PC-9 (cell line): ENCODE measurements around the gene COX8A. TPM values are rescaled to one million over a fixed set of nuclear protein-coding genes. Genes with fewer than 3 reads are reported as not detected.

Experiments used
- BruUV-seq: library from RNA; stranded (reverse); fragments of 400-500 nt; replicated peaks from 2 replicates; lab custom pipeline; 2021; lab: Mats Ljungman, UMichigan
- CTCF ChIA-PET: fragments of 300-600 bp; sonication (Branson Sonifier 250); formaldehyde crosslinking; loops from one replicate; lab custom pipeline; 2022; ENCODE audit warnings: antibody characterized with exemption; lab: Charles Lee
- POLR2A ChIA-PET: fragments of 300-600 bp; sonication (Branson Sonifier 250); formaldehyde crosslinking; loops from one replicate; lab custom pipeline; 2022; ENCODE audit warnings: antibody characterized with exemption; ENCODE audit not compliant: unreplicated experiment; lab: Charles Lee
- DNase-seq, 2 experiments: peaks; one replicate each; pipeline versions ENCODE4 v3.0.0 to v3.0.0-alpha.2; 2015 to 2022; ENCODE audit warnings: mixed read lengths in 1 of 2
- H2AFZ ChIP-seq: fragments of 200-600 bp; sonication (generic); 2 replicates; pipeline ENCODE4 v1.8.1; 2017; ENCODE audit warnings: antibody characterized with exemption
- H3F3A ChIP-seq: fragments of 200-600 bp; sonication (generic); 2 replicates; pipeline ENCODE4 v1.8.1; 2017; ENCODE audit warnings: antibody characterized with exemption, mild to moderate bottlenecking, low read depth; ENCODE audit not compliant: insufficient read depth
- H3K27ac ChIP-seq: fragments of 200-600 bp; sonication (generic); 2 replicates; pipeline ENCODE4 v1.6.1; 2016; ENCODE audit warnings: mixed run types
- H3K27me3 ChIP-seq: fragments of 200-600 bp; sonication (generic); 2 replicates; pipeline ENCODE4 v1.6.1; 2016; ENCODE audit warnings: low read depth, mixed run types; ENCODE audit not compliant: insufficient read depth
- H3K36me3 ChIP-seq: fragments of 200-600 bp; sonication (generic); 2 replicates; pipeline ENCODE4 v1.6.1; 2016; ENCODE audit warnings: low read depth, mixed run types
- H3K4me1 ChIP-seq: fragments of 200-600 bp; sonication (generic); replicated peaks from 2 replicates; pipeline ENCODE4 v1.6.1; 2016; ENCODE audit warnings: mixed run types; ENCODE audit not compliant: insufficient read depth
- H3K4me2 ChIP-seq: fragments of 200-600 bp; sonication (generic); 2 replicates; pipeline ENCODE4 v1.6.1; 2017; ENCODE audit warnings: mixed run types
- H3K4me3 ChIP-seq: fragments of 200-600 bp; sonication (generic); 2 replicates; pipeline ENCODE4 v1.6.1; 2016; ENCODE audit warnings: mixed run types
- H3K79me2 ChIP-seq: fragments of 200-600 bp; sonication (generic); 2 replicates; pipeline ENCODE4 v1.6.1; 2017; ENCODE audit warnings: low read depth, mixed run types
- H3K9me2 ChIP-seq: fragments of 200-600 bp; sonication (generic); 2 replicates; pipeline ENCODE4 v1.8.1; 2017; ENCODE audit warnings: mild to moderate bottlenecking; ENCODE audit not compliant: insufficient read depth
- H3K9me3 ChIP-seq: fragments of 200-600 bp; sonication (generic); 2 replicates; pipeline ENCODE4 v1.8.1; 2016; ENCODE audit warnings: low read depth; ENCODE audit not compliant: insufficient read depth
- H4K20me1 ChIP-seq: fragments of 200-600 bp; sonication (generic); 2 replicates; pipeline ENCODE4 v1.8.1; 2017; ENCODE audit not compliant: insufficient read depth
- CTCF ChIP-seq: fragments of 200-600 bp; sonication (generic); conservative IDR thresholded peaks from 2 replicates; pipeline ENCODE4 v1.6.1; 2017; ENCODE audit warnings: mixed run types, antibody characterized with exemption, mild to moderate bottlenecking, moderate library complexity
- EZH2 ChIP-seq: fragments of 200-600 bp; sonication (generic); IDR thresholded peaks from 2 replicates; pipeline ENCODE4 v1.8.0; 2017; ENCODE audit warnings: antibody characterized with exemption, low read depth
- intact Hi-C: fragments of 100-400 bp; cut with micrococcal nuclease; formaldehyde crosslinking; loops from one replicate; pipeline ENCODE4 v1.10.0; 2022; ENCODE audit not compliant: unreplicated experiment
- total RNA-seq: library from RNA; stranded (reverse); gene quantifications from 2 replicates; pipeline ENCODE4 v1.2.3, GENCODE V29; 2021

Gene COX8A
- total RNA-seq, 1 experiment from 2014 or later, result 547 TPM

- no TSS peak for BruUV-seq
- POLR2A ChIA-PET, result no interaction called here
- H4K20me1 ChIP-seq, result peaks cover 79% of the 10 kb centered on the region
These were observed 26.5 kb downstream of the COX8A start for GRCh38 chr11:64000740-64001483.

GRCh38 chr11:64001484-64002420 lies 27.3 kb downstream of the COX8A start:
- peaks cover 21% of the 10 kb centered on the region; the same call in 1 of the 2 replicates for H3F3A ChIP-seq
- intact Hi-C loops, result no loop called here
- TF ChIP-seq CTCF (no peak), EZH2 (no peak)
- H3K27ac ChIP-seq, result no peak overlapping the region
- H3K36me3 ChIP-seq, result peaks cover 5% of the 10 kb centered on the region; the same call in 1 of the 2 replicates
- DNase-seq, result no peak
- no peaks in the 10 kb centered on the region for H3K9me2 ChIP-seq
- no TSS peak for BruUV-seq
- ChIA-PET POLR2A (interaction anchor here (0.6 to 0.7 kb wide), 4 partner anchors 14 to 303 kb away, joined by 3 to 10 read pairs (median 4); partner anchors contain the start of gene ESRRA), CTCF (interaction anchor here (0.7 kb wide), 1 partner anchor 185 kb away, joined by 4 read pairs; no protein-coding TSS in a partner anchor)
- H3K4me2 ChIP-seq, result no peak overlapping the region
- no peaks in the 10 kb centered on the region for H3K9me3 ChIP-seq
- H3K79me2 ChIP-seq, result no peaks in the 10 kb centered on the region
- H3K4me1 ChIP-seq, result no peaks in the 10 kb centered on the region
- H3K4me3 ChIP-seq, result no peak overlapping the region
- no peak overlapping the region for H2AFZ ChIP-seq
- H3K27me3 ChIP-seq, result no peaks in the 10 kb centered on the region
- peaks cover 79% of the 10 kb centered on the region for H4K20me1 ChIP-seq

More at GRCh38 chr11:64000740-64001483, 26.5 kb downstream of the COX8A start:
- Histone ChIP-seq H3K36me3 (peaks cover 9% of the 10 kb centered on the region; the same call in 1 of the 2 replicates), H3K79me2 (no peaks in the 10 kb centered on the region), H3K9me2 (no peaks in the 10 kb centered on the region), H3F3A (peaks cover 21% of the 10 kb centered on the region; the same call in 1 of the 2 replicates), H2AFZ (no peak overlapping the region), H3K4me3 (no peak overlapping the region), H3K9me3 (no peaks in the 10 kb centered on the region), H3K4me2 (no peak overlapping the region), H3K27ac (no peak overlapping the region), H3K4me1 (no peaks in the 10 kb centered on the region), H3K27me3 (no peaks in the 10 kb centered on the region)
- CTCF ChIA-PET, result no interaction called here
- TF ChIP-seq EZH2 (no peak), CTCF (no peak)
- DNase-seq, result no peak
- intact Hi-C loops, result no loop called here
